ENCODE results near the gene STIMATE. TPM values are rescaled to one million over a fixed set of nuclear protein-coding genes. Genes with fewer than 3 reads are reported as not detected.

Gene STIMATE
- polyA plus RNA-seq, 1 donor: 5.9 TPM

GRCh38 chr3:52895418-52895817 is 1.9 kb downstream of the STIMATE start:
- WGBS (ENCODE audit: insufficient coverage, low lambda C conversion rate): 100% methylated on average over 1 of the region's 5 CpGs
- Histone ChIP-seq H3K27me3 (ENCODE audit: control insufficient read depth, insufficient read depth, low read length) (no peaks in the 10 kb centered on the region), H3K4me3 (ENCODE audit: low read length) (no peak overlapping the region), H3K4me1 (ENCODE audit: control insufficient read depth, insufficient read depth, low read length) (peaks cover 19% of the 10 kb centered on the region), H3K36me3 (ENCODE audit: control insufficient read depth, insufficient read depth, low read length) (no peaks in the 10 kb centered on the region), H3K27ac (ENCODE audit: low read length) (no peak overlapping the region), H3K9me3 (ENCODE audit: control insufficient read depth, low read depth, low read length) (no peaks in the 10 kb centered on the region)
- DNase-seq: no peak

- 100% methylated on average over 1 of the region's 10 CpGs for WGBS (ENCODE audit: insufficient coverage, low lambda C conversion rate)
- DNase-seq: no peak
These were observed 2.6 kb downstream of the STIMATE start for GRCh38 chr3:52894756-52895155.

DNA sequence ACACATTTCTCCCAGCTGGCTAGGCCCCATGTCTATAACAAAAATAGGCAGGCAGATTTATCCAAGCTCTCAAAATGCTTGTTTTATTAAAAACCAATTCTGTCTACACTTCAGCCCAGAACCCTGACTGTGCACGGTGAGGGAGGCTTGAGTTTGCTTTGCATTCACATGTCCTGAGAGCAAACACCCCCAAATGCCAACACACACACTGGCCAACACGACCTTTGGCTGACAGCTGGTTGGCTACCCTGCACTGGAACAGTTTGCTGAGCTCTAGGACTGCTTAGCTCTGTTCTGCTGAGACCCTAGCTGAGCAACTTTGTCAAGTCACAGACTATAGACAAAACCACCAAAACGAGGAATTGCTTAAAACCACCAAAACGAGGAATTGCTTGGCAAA is 3.6 kb downstream of the STIMATE start:
- H3K27ac ChIP-seq (ENCODE audit: low read length): no peak overlapping the region
- no peak for DNase-seq
- no peak overlapping the region for H3K4me3 ChIP-seq (ENCODE audit: low read length)
- H3K36me3 ChIP-seq (ENCODE audit: control insufficient read depth, insufficient read depth, low read length): no peaks in the 10 kb centered on the region
- WGBS (ENCODE audit: insufficient coverage, low lambda C conversion rate): 83% methylated on average over 2 of the region's 4 CpGs
- no peaks in the 10 kb centered on the region for H3K27me3 ChIP-seq (ENCODE audit: control insufficient read depth, insufficient read depth, low read length)
- peaks cover 19% of the 10 kb centered on the region for H3K4me1 ChIP-seq (ENCODE audit: control insufficient read depth, insufficient read depth, low read length)
- no peaks in the 10 kb centered on the region for H3K9me3 ChIP-seq (ENCODE audit: control insufficient read depth, low read depth, low read length)

More at GRCh38 chr3:52894756-52895155, 2.6 kb downstream of the STIMATE start:
- H3K27ac ChIP-seq (ENCODE audit: low read length): no peak overlapping the region
- peaks cover 19% of the 10 kb centered on the region for H3K4me1 ChIP-seq (ENCODE audit: control insufficient read depth, insufficient read depth, low read length)
- no peaks in the 10 kb centered on the region for H3K9me3 ChIP-seq (ENCODE audit: control insufficient read depth, low read depth, low read length)
- H3K4me3 ChIP-seq (ENCODE audit: low read length): no peak overlapping the region
- no peaks in the 10 kb centered on the region for H3K36me3 ChIP-seq (ENCODE audit: control insufficient read depth, insufficient read depth, low read length)
- no peaks in the 10 kb centered on the region for H3K27me3 ChIP-seq (ENCODE audit: control insufficient read depth, insufficient read depth, low read length)

GRCh38 chr3:52892625-52893311 is 4.6 kb downstream of the STIMATE start:
- H3K4me3 ChIP-seq (ENCODE audit: low read length): no peak overlapping the region
- H3K36me3 ChIP-seq (ENCODE audit: control insufficient read depth, insufficient read depth, low read length): no peaks in the 10 kb centered on the region
- peak in 1 of 2 donors; percentile 21 for DNase-seq
- no peak overlapping the region for H3K27ac ChIP-seq (ENCODE audit: low read length)
- no CpG with 5 or more reads among the region's 8 CpGs for WGBS (ENCODE audit: insufficient coverage, low lambda C conversion rate)
- no peaks in the 10 kb centered on the region for H3K27me3 ChIP-seq (ENCODE audit: control insufficient read depth, insufficient read depth, low read length)
- H3K4me1 ChIP-seq (ENCODE audit: control insufficient read depth, insufficient read depth, low read length): peaks cover 19% of the 10 kb centered on the region
- H3K9me3 ChIP-seq (ENCODE audit: control insufficient read depth, low read depth, low read length): no peaks in the 10 kb centered on the region

- peaks cover 19% of the 10 kb centered on the region for H3K4me1 ChIP-seq (ENCODE audit: control insufficient read depth, insufficient read depth, low read length)
- no peaks in the 10 kb centered on the region for H3K27me3 ChIP-seq (ENCODE audit: control insufficient read depth, insufficient read depth, low read length)
- 83% methylated on average over 1 of the region's 5 CpGs for WGBS (ENCODE audit: insufficient coverage, low lambda C conversion rate)
- no peak for DNase-seq
- H3K36me3 ChIP-seq (ENCODE audit: control insufficient read depth, insufficient read depth, low read length): no peaks in the 10 kb centered on the region
- H3K27ac ChIP-seq (ENCODE audit: low read length): no peak overlapping the region
- no peak overlapping the region for H3K4me3 ChIP-seq (ENCODE audit: low read length)
- H3K9me3 ChIP-seq (ENCODE audit: control insufficient read depth, low read depth, low read length): no peaks in the 10 kb centered on the region
These were observed 5.1 kb downstream of the STIMATE start for GRCh38 chr3:52892290-52892624.

DNA sequence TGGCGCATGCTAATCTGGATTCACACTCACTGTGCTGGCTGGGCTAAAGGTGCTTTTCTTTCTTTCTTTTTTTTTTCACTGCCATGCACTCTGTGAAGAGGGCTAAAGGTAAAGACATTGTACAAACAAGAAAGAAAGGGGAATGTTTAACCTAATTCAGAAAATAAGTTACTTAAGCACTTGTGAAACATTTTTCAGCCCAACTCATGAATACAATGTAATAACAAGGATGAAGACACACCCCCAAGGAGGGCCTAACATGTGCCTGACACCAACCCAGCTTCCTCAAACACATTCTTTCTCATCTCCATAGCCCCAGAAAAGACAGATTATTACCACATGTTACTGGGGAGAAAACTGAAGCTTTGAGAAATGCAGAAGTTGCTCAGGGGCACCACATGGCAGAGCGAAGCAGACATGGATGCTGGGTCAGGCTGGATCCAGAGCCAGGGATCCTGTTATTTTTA is 5.7 kb downstream of the STIMATE start:
- Histone ChIP-seq H3K27ac (ENCODE audit: low read length) (no peak overlapping the region), H3K4me1 (ENCODE audit: control insufficient read depth, insufficient read depth, low read length) (peaks cover 17% of the 10 kb centered on the region), H3K9me3 (ENCODE audit: control insufficient read depth, low read depth, low read length) (no peaks in the 10 kb centered on the region), H3K27me3 (ENCODE audit: control insufficient read depth, insufficient read depth, low read length) (no peaks in the 10 kb centered on the region), H3K36me3 (ENCODE audit: control insufficient read depth, insufficient read depth, low read length) (no peaks in the 10 kb centered on the region), H3K4me3 (ENCODE audit: low read length) (no peak overlapping the region)
- 33% methylated on average over 1 of the region's 2 CpGs for WGBS (ENCODE audit: insufficient coverage, low lambda C conversion rate)
- DNase-seq: peak in 1 of 2 donors; percentile 37

GRCh38 chr3:52891164-52891563 is 6.2 kb downstream of the STIMATE start:
- H3K4me3 ChIP-seq (ENCODE audit: low read length): no peak overlapping the region
- peaks cover 13% of the 10 kb centered on the region for H3K4me1 ChIP-seq (ENCODE audit: control insufficient read depth, insufficient read depth, low read length)
- WGBS (ENCODE audit: insufficient coverage, low lambda C conversion rate): 70% methylated on average over 2 of the region's 9 CpGs
- H3K27ac ChIP-seq (ENCODE audit: low read length): no peak overlapping the region
- H3K27me3 ChIP-seq (ENCODE audit: control insufficient read depth, insufficient read depth, low read length): no peaks in the 10 kb centered on the region
- peak in 1 of 2 donors; percentile 6 for DNase-seq
- H3K36me3 ChIP-seq (ENCODE audit: control insufficient read depth, insufficient read depth, low read length): no peaks in the 10 kb centered on the region
- H3K9me3 ChIP-seq (ENCODE audit: control insufficient read depth, low read depth, low read length): no peaks in the 10 kb centered on the region

DNA sequence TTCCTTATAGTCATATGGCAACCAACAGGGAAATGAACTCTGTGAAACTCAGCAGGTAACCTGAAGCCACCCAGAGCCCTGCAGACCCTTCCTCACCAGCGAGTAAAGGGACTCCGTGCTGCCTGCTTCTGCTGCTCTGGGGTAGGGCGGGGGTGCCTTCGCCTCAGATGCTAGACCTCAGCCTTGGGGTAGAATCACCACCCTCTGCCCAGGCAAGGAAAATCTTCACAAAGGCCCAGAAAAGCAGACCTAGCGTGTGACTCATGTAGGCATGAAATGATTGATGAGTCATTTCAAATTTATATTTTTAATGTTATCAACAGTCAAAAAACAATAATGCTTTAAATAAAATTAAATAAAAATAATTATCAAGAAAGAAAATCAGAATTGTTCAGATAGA is 6.6 kb downstream of the STIMATE start:
- Histone ChIP-seq H3K27ac (ENCODE audit: low read length) (no peak overlapping the region), H3K36me3 (ENCODE audit: control insufficient read depth, insufficient read depth, low read length) (no peaks in the 10 kb centered on the region), H3K4me1 (ENCODE audit: control insufficient read depth, insufficient read depth, low read length) (peaks cover 13% of the 10 kb centered on the region), H3K9me3 (ENCODE audit: control insufficient read depth, low read depth, low read length) (no peaks in the 10 kb centered on the region), H3K27me3 (ENCODE audit: control insufficient read depth, insufficient read depth, low read length) (no peaks in the 10 kb centered on the region), H3K4me3 (ENCODE audit: low read length) (no peak overlapping the region)
- WGBS (ENCODE audit: insufficient coverage, low lambda C conversion rate): no CpG with 5 or more reads among the region's 5 CpGs
- no peak for DNase-seq

- DNase-seq: no peak
- H3K4me3 ChIP-seq (ENCODE audit: low read length): no peak overlapping the region
- no peaks in the 10 kb centered on the region for H3K36me3 ChIP-seq (ENCODE audit: control insufficient read depth, insufficient read depth, low read length)
- H3K9me3 ChIP-seq (ENCODE audit: control insufficient read depth, low read depth, low read length): no peaks in the 10 kb centered on the region
- no CpG with 5 or more reads among the region's 8 CpGs for WGBS (ENCODE audit: insufficient coverage, low lambda C conversion rate)
- no peaks in the 10 kb centered on the region for H3K27me3 ChIP-seq (ENCODE audit: control insufficient read depth, insufficient read depth, low read length)
- no peak overlapping the region for H3K27ac ChIP-seq (ENCODE audit: low read length)
- H3K4me1 ChIP-seq (ENCODE audit: control insufficient read depth, insufficient read depth, low read length): peaks cover 13% of the 10 kb centered on the region
These were observed 7.4 kb downstream of the STIMATE start for GRCh38 chr3:52889901-52890300.

DNA sequence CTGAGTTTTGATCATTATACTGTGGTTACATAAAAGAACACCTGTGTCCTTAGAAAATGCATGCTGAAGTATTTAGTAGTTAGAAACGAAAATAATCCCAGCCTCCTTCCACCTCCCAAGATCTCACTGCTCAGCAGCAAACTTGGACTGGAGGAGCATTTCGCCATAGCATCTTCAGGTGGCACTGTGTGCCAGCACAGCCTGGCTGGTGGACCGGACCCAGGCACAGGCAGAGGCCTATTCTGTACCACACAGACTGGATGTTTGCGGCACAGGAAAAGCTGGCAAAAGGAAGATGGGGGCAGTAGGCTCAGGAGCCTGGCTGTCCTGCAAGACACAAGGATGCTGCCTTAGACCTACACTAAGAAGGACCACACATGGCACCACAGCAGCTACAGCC is 10.2 kb downstream of the STIMATE start:
- Histone ChIP-seq H3K4me3 (ENCODE audit: low read length) (no peak overlapping the region), H3K9me3 (ENCODE audit: control insufficient read depth, low read depth, low read length) (no peaks in the 10 kb centered on the region), H3K36me3 (ENCODE audit: control insufficient read depth, insufficient read depth, low read length) (no peaks in the 10 kb centered on the region), H3K4me1 (ENCODE audit: control insufficient read depth, insufficient read depth, low read length) (peaks cover 9% of the 10 kb centered on the region), H3K27me3 (ENCODE audit: control insufficient read depth, insufficient read depth, low read length) (no peaks in the 10 kb centered on the region), H3K27ac (ENCODE audit: low read length) (no peak overlapping the region)
- no peak for DNase-seq
- no CpG with 5 or more reads among the region's 4 CpGs for WGBS (ENCODE audit: insufficient coverage, low lambda C conversion rate)
